Retina (tissue), 1 donor: ENCODE results near the gene SARS1.
A peak's percentile ranks its signal among the peaks of the same experiment; 100 is the strongest.
"Not testable (repeated sequence)": the region's sequence is repeated elsewhere in the genome, so short reads cannot be mapped to it uniquely, and the experiment has no call there.

Experiments used
- DNase-seq: peaks from one replicate; pipeline ENCODE4 v3.0.0-alpha.2; 2016

The SARS1 gene

GRCh38 chr1:109213824-109214693 lies at the start of gene SARS1:
TSS of gene SARS1 (plus strand) at chr1:109213918. CDS start at chr1:109213993, 75 bp downstream.
- peak; percentile 92 for DNase-seq

- DNase-seq = no peak
Observed at GRCh38 chr1:109164538-109164937, 49.2 kb upstream of the SARS1 start.

- no peak for DNase-seq
Observed at GRCh38 chr1:109167001-109167506, 46.7 kb upstream of the SARS1 start.

- DNase-seq = no peak
Observed at GRCh38 chr1:109170035-109170764, 43.5 kb upstream of the SARS1 start.

- no peak for DNase-seq
Observed at GRCh38 chr1:109171646-109172045, 42.1 kb upstream of the SARS1 start.

GRCh38 chr1:109176349-109176748 lies 37.4 kb upstream of the SARS1 start:
- not testable (repeated sequence) for DNase-seq

GRCh38 chr1:109180715-109181084 lies 33.0 kb upstream of the SARS1 start:
- not testable (repeated sequence) for DNase-seq

GRCh38 chr1:109181085-109181806 lies 32.5 kb upstream of the SARS1 start:
- no peak for DNase-seq

GRCh38 chr1:109181807-109182163 lies 31.9 kb upstream of the SARS1 start:
- DNase-seq = no peak

- no peak for DNase-seq
Observed at GRCh38 chr1:109183058-109183738, 30.5 kb upstream of the SARS1 start.

GRCh38 chr1:109184687-109185086 lies 29.0 kb upstream of the SARS1 start:
- DNase-seq = no peak

GRCh38 chr1:109185357-109185756 lies 28.4 kb upstream of the SARS1 start:
- no peak for DNase-seq

- no peak for DNase-seq
Observed at GRCh38 chr1:109185990-109186732, 27.6 kb upstream of the SARS1 start.

- DNase-seq = peak; percentile 68
Observed at GRCh38 chr1:109186733-109187086, 27.0 kb upstream of the SARS1 start.

GRCh38 chr1:109187127-109187526 lies 26.6 kb upstream of the SARS1 start:
- DNase-seq = no peak

GRCh38 chr1:109188200-109188599 lies 25.5 kb upstream of the SARS1 start:
- no peak for DNase-seq

GRCh38 chr1:109188781-109189180 lies 24.9 kb upstream of the SARS1 start:
- no peak for DNase-seq

GRCh38 chr1:109190189-109190588 lies 23.5 kb upstream of the SARS1 start:
- DNase-seq = no peak

- DNase-seq = no peak
Observed at GRCh38 chr1:109191377-109191776, 22.3 kb upstream of the SARS1 start.

GRCh38 chr1:109191891-109192290 lies 21.8 kb upstream of the SARS1 start:
- DNase-seq = no peak

GRCh38 chr1:109192433-109192832 lies 21.3 kb upstream of the SARS1 start:
- DNase-seq = no peak
